IMR-90 (cell line): Measurements from ENCODE around the gene RIN1.

Experiments used
- CTCF ChIP-seq: conservative IDR thresholded peaks from 2 replicates; pipeline ENCODE4 v1.5.1; 2012; ENCODE audit warnings: mild to moderate bottlenecking, low read depth, low read length, improper control_type of control experiment
- FOS ChIP-seq: fragments of 150-350 bp; IDR thresholded peaks from 2 replicates; pipeline ENCODE4 v1.6.1; 2016; ENCODE audit warnings: low read depth, low read length
- MXI1 ChIP-seq: IDR thresholded peaks from 2 replicates; pipeline ENCODE4 v1.6.1; 2012; ENCODE audit warnings: low read depth, mild to moderate bottlenecking, low read length, moderate library complexity, borderline replicate concordance
- NFE2L2 ChIP-seq: fragments of 150-350 bp; IDR thresholded peaks from 2 replicates; pipeline ENCODE4 v1.6.1; 2016; ENCODE audit warnings: low read depth, mild to moderate bottlenecking, low read length
- POLR2A ChIP-seq: IDR thresholded peaks from 2 replicates; pipeline ENCODE4 v1.6.1; 2012; ENCODE audit warnings: mild to moderate bottlenecking, low read depth, low read length
- RCOR1 ChIP-seq: IDR thresholded peaks from 2 replicates; pipeline ENCODE4 v1.6.1; 2012; ENCODE audit warnings: mild to moderate bottlenecking, low read length, improper control_type of control experiment; ENCODE audit not compliant: insufficient replicate concordance
- SMC3 ChIP-seq: fragments of 150-350 bp; IDR thresholded peaks from 2 replicates; pipeline ENCODE4 v1.6.1; 2016; ENCODE audit warnings: low read depth, mild to moderate bottlenecking, antibody characterized with exemption, low read length, moderate library complexity
- TF ChIP-seq, protein P1 (sequence below): fragments of 150-350 bp; IDR thresholded peaks from 2 replicates; pipeline ENCODE4 v1.6.1; 2017; ENCODE audit warnings: mild to moderate bottlenecking, antibody characterized with exemption, low read length, low read depth

DNA sequence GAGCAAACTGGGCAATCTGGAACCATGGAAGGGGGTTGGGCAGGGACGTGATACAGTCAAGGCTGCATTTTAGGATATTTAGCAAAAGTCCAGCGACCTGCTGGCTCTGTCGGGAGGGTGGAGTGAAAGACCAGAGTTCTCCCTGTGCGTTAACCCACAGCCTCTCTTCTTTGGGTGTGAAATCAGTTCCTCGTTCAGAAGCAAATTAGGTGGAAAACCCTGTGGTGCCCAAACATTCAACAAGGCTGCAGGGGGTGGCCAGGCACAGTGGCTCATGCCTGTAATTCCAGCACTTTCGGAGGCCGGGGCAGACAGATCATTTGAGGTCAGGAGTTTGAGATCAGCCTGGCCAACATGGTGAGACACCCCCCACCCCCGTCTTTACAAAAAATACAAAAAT, 38.6 kb downstream of the RIN1 start:
- TF ChIP-seq CTCF (no peak), RCOR1 (no peak), POLR2A (no peak), NFE2L2 (no peak), SMC3 (no peak), FOS (no peak), MXI1 (no peak)
- TF ChIP-seq, protein P1, sequence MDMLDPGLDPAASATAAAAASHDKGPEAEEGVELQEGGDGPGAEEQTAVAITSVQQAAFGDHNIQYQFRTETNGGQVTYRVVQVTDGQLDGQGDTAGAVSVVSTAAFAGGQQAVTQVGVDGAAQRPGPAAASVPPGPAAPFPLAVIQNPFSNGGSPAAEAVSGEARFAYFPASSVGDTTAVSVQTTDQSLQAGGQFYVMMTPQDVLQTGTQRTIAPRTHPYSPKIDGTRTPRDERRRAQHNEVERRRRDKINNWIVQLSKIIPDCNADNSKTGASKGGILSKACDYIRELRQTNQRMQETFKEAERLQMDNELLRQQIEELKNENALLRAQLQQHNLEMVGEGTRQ = no peak
